ENCODE measurements around the gene KCNQ1.

The KCNQ1 gene

DNA sequence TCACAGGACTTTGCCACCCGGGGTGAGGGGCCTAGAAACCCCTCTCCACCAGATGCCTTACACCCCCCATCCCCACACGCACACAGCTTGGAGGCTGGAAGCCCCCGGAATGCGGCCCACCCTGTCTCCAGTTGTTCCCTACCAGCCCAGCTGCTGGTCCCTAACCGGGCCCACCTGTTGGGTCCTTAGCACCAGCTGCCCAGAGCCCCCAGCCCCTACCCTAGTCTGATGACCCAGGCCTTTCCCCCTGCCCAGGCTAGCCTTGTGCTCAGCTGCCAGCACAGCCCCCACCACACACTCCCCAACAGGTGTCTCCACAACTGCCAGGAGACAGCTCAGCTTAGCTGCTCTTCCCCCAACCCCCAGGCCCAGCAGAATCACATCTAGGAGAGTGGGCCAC lies 373.7 kb downstream of the KCNQ1 start:
- ATAC-seq (ENCODE audit: insufficient read depth, low read depth) = no peak
- no peak for TF ChIP-seq EZH2 (IDR thresholded peaks at IDR 0.05; ENCODE audit: borderline replicate concordance, low read depth, low read length, severe bottlenecking)
- TF ChIP-seq, protein P1, sequence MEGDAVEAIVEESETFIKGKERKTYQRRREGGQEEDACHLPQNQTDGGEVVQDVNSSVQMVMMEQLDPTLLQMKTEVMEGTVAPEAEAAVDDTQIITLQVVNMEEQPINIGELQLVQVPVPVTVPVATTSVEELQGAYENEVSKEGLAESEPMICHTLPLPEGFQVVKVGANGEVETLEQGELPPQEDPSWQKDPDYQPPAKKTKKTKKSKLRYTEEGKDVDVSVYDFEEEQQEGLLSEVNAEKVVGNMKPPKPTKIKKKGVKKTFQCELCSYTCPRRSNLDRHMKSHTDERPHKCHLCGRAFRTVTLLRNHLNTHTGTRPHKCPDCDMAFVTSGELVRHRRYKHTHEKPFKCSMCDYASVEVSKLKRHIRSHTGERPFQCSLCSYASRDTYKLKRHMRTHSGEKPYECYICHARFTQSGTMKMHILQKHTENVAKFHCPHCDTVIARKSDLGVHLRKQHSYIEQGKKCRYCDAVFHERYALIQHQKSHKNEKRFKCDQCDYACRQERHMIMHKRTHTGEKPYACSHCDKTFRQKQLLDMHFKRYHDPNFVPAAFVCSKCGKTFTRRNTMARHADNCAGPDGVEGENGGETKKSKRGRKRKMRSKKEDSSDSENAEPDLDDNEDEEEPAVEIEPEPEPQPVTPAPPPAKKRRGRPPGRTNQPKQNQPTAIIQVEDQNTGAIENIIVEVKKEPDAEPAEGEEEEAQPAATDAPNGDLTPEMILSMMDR (IDR thresholded peaks at IDR 0.05; ENCODE audit: borderline replicate concordance, extremely low read depth, low read length, poor library complexity, severe bottlenecking) = no peak
- Histone ChIP-seq H3K9ac (ENCODE audit: low read depth, low read length) (no peak overlapping the region), H3K4me3 (ENCODE audit: low read depth in 1 of 2, low read length in 2 of 2) (no peak overlapping the region), H3K4me2 (ENCODE audit: insufficient read depth, low read length) (no peak overlapping the region), H3K79me2 (ENCODE audit: insufficient read depth, low read length) (no peaks in the 10 kb centered on the region), H4K20me1 (ENCODE audit: insufficient read depth, low read length) (no peaks in the 10 kb centered on the region), H3K9me3 (ENCODE audit: insufficient read depth, low read length, severe bottlenecking) (peaks cover 50% of the 10 kb centered on the region), H2AFZ (ENCODE audit: low read depth, low read length) (no peak overlapping the region), H3K27me3 (ENCODE audit: insufficient read depth, low read length, poor library complexity) (no peaks in the 10 kb centered on the region), H3K4me1 (ENCODE audit: insufficient read depth, low read length) (no peaks in the 10 kb centered on the region), H3K27ac (ENCODE audit: low read length) (no peak overlapping the region), H3K36me3 (ENCODE audit: insufficient read depth, low read length) (no peaks in the 10 kb centered on the region)
- DNase-seq = no peak

DNA sequence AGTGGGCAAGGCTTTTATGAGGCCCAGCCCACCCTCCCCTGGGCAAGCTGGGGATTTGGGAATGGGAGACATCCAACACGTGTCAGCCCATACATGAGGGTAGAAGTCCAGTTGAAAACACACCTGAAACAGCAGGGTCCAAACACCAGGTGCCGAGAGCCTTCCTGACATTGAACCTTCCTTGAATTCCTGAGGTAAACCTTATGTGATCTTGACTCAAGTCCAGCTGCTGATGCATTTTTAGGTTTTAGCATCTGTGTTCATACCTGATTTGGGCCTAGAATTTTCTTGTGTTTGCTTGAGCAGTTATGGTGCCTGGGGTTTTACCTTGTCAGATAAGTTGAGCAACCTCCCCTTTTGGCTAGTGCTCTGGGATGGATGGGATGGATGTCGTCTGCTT lies 374.5 kb downstream of the KCNQ1 start:
- no peak for ATAC-seq (ENCODE audit: insufficient read depth, low read depth)
- Histone ChIP-seq H3K27ac (ENCODE audit: low read length) (no peak overlapping the region), H3K27me3 (ENCODE audit: insufficient read depth, low read length, poor library complexity) (no peaks in the 10 kb centered on the region), H4K20me1 (ENCODE audit: insufficient read depth, low read length) (no peaks in the 10 kb centered on the region), H3K4me3 (ENCODE audit: low read depth in 1 of 2, low read length in 2 of 2) (no peak overlapping the region), H2AFZ (ENCODE audit: low read depth, low read length) (no peak overlapping the region), H3K9me3 (ENCODE audit: insufficient read depth, low read length, severe bottlenecking) (peaks cover 55% of the 10 kb centered on the region), H3K36me3 (ENCODE audit: insufficient read depth, low read length) (no peaks in the 10 kb centered on the region), H3K79me2 (ENCODE audit: insufficient read depth, low read length) (no peaks in the 10 kb centered on the region), H3K4me2 (ENCODE audit: insufficient read depth, low read length) (no peak overlapping the region), H3K4me1 (ENCODE audit: insufficient read depth, low read length) (no peaks in the 10 kb centered on the region), H3K9ac (ENCODE audit: low read depth, low read length) (no peak overlapping the region)
- DNase-seq = no peak
- TF ChIP-seq, protein P1 (IDR thresholded peaks at IDR 0.05; ENCODE audit: borderline replicate concordance, extremely low read depth, low read length, poor library complexity, severe bottlenecking) = no peak
- no peak for TF ChIP-seq EZH2 (IDR thresholded peaks at IDR 0.05; ENCODE audit: borderline replicate concordance, low read depth, low read length, severe bottlenecking)

DNA sequence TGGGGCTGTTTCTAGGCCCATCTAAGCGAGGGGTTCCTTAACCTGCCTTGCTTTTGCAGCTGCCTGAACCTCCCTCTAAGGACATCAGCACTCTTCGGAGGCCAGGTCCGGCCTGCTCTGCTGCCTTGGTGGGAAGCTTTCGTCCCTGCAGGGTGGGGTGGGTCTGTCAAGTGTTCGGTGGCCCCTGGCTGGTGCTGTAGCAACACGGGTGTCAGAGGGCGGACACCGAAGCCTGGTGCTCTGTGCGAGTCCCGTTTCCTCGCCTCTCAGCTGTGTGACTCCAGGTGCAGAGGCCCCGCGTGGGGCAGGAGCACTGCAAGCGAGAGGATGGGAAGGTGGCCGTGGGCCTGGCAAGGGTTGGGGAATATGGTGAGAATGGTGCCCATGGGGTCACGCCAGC lies 376.2 kb downstream of the KCNQ1 start:
- H3K27me3 ChIP-seq (ENCODE audit: insufficient read depth, low read length, poor library complexity) = no peaks in the 10 kb centered on the region
- no peak for TF ChIP-seq EZH2 (IDR thresholded peaks at IDR 0.05; ENCODE audit: borderline replicate concordance, low read depth, low read length, severe bottlenecking)
- TF ChIP-seq, protein P1 (IDR thresholded peaks at IDR 0.05; ENCODE audit: borderline replicate concordance, extremely low read depth, low read length, poor library complexity, severe bottlenecking) = no peak
- no peak for DNase-seq
- no peaks in the 10 kb centered on the region for H4K20me1 ChIP-seq (ENCODE audit: insufficient read depth, low read length)
- no peak overlapping the region for H2AFZ ChIP-seq (ENCODE audit: low read depth, low read length)
- no peak overlapping the region for H3K27ac ChIP-seq (ENCODE audit: low read length)
- no peaks in the 10 kb centered on the region for H3K36me3 ChIP-seq (ENCODE audit: insufficient read depth, low read length)
- H3K4me1 ChIP-seq (ENCODE audit: insufficient read depth, low read length) = no peaks in the 10 kb centered on the region
- ATAC-seq (ENCODE audit: insufficient read depth, low read depth) = no peak
- no peak overlapping the region for H3K9ac ChIP-seq (ENCODE audit: low read depth, low read length)
- H3K4me2 ChIP-seq (ENCODE audit: insufficient read depth, low read length) = no peak overlapping the region
- peaks cover 54% of the 10 kb centered on the region for H3K9me3 ChIP-seq (ENCODE audit: insufficient read depth, low read length, severe bottlenecking)
- no peak overlapping the region for H3K4me3 ChIP-seq (ENCODE audit: low read depth in 1 of 2, low read length in 2 of 2)
- H3K79me2 ChIP-seq (ENCODE audit: insufficient read depth, low read length) = no peaks in the 10 kb centered on the region

DNA sequence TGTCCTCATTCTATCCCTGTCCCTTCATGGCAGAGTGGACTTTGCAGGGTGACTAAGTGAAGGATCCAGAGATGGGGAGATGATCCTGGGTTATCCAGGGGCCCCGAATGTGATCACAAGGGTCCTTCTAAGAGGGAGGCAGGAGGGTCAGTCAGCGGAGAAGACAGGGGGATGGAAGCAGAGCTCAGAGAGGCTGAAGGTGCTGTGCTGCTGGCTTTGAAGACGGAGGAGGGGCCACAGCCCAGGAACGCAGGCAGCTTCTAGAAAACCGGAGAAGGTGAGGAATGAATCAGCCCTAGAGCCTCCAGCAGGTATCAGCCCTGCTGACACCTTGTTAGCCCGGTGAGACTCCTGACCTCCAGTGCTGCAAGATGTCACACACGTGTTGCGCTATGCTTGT lies 377.1 kb downstream of the KCNQ1 start:
- peaks cover 46% of the 10 kb centered on the region for H3K9me3 ChIP-seq (ENCODE audit: insufficient read depth, low read length, severe bottlenecking)
- no peak overlapping the region for H3K4me3 ChIP-seq (ENCODE audit: low read depth in 1 of 2, low read length in 2 of 2)
- no peaks in the 10 kb centered on the region for H3K4me1 ChIP-seq (ENCODE audit: insufficient read depth, low read length)
- no peak overlapping the region for H3K9ac ChIP-seq (ENCODE audit: low read depth, low read length)
- no peaks in the 10 kb centered on the region for H3K79me2 ChIP-seq (ENCODE audit: insufficient read depth, low read length)
- no peak overlapping the region for H3K4me2 ChIP-seq (ENCODE audit: insufficient read depth, low read length)
- H2AFZ ChIP-seq (ENCODE audit: low read depth, low read length) = no peak overlapping the region
- TF ChIP-seq EZH2 (IDR thresholded peaks at IDR 0.05; ENCODE audit: borderline replicate concordance, low read depth, low read length, severe bottlenecking) = no peak
- TF ChIP-seq, protein P1 (IDR thresholded peaks at IDR 0.05; ENCODE audit: borderline replicate concordance, extremely low read depth, low read length, poor library complexity, severe bottlenecking) = no peak
- no peaks in the 10 kb centered on the region for H3K27me3 ChIP-seq (ENCODE audit: insufficient read depth, low read length, poor library complexity)
- DNase-seq (no peak), ATAC-seq (ENCODE audit: insufficient read depth, low read depth) (no peak)
- no peaks in the 10 kb centered on the region for H3K36me3 ChIP-seq (ENCODE audit: insufficient read depth, low read length)
- no peaks in the 10 kb centered on the region for H4K20me1 ChIP-seq (ENCODE audit: insufficient read depth, low read length)
- no peak overlapping the region for H3K27ac ChIP-seq (ENCODE audit: low read length)
